HG03196 (cell line): ENCODE data around the gene AQP11.
"Not testable (repeated sequence)": the region's sequence is repeated elsewhere in the genome, so short reads cannot be mapped to it uniquely, and the experiment has no call there.

ENCODE experiments used
- ATAC-seq: cut with Tn5 transposase; IDR thresholded peaks from one replicate; pipeline ENCODE4 v1.9.1; 2021; ENCODE audit not compliant: unreplicated experiment

Gene AQP11

DNA sequence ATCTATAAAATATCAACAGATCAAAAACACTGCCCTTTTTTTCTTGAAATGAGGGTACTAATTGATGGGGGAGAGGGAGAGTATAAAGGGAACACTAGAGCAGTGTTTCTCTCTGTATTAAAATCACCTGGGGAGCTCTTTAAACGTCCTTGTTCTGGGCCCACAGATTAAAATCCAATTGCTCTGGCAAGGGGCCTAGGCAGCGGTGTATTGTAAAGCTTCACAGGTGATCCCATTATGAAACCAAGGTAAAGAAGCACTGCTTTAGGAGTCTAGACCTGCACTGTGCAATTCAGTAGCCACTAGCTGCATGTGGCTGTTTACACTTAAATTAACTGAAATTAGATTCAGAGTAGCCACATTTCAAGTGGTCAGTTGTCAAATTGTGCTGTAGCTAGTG, 3.0 kb downstream of the AQP11 start:
- ATAC-seq: no peak

- no peak for ATAC-seq
These were observed 4.1 kb downstream of the AQP11 start for GRCh38 chr11:77593883-77594282.

DNA sequence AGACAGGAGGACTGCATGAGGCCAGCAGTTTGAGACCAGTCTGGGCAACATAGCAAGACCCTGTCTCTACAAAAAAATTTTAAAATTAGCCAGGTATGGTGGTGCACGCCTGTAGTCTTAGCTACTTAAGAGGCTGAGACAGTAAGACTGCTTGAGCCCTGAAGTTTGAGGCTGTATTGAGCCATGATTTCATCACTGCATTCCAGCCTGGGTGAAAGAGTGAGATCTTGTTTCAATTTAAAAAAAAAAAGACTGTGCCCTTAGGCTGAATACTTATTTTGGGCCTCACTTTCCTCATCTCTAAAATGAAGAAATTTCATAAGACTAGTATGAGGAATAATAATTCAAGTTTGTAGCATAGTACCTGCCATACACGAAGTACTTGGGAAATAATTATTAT, 6.9 kb downstream of the AQP11 start:
- ATAC-seq: no peak

DNA sequence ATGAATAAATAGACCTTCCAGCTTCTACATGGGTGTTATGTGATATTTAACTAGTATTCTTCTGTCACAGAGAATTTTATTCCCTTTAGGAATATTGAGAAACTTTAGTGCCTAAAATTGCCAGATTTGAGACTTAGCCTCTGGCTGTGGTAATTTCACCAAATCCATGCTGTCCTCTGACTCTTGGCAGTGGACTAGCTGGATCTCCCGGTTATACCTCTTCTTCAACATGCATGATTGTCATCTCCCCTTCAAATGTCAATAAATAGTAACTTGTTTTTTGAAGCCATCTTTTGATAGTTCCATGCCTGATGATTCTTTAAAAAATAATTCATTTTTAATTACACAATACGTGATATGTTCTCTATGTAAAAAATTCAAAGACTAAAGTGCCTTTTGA, 8.4 kb downstream of the AQP11 start:
- no peak for ATAC-seq

DNA sequence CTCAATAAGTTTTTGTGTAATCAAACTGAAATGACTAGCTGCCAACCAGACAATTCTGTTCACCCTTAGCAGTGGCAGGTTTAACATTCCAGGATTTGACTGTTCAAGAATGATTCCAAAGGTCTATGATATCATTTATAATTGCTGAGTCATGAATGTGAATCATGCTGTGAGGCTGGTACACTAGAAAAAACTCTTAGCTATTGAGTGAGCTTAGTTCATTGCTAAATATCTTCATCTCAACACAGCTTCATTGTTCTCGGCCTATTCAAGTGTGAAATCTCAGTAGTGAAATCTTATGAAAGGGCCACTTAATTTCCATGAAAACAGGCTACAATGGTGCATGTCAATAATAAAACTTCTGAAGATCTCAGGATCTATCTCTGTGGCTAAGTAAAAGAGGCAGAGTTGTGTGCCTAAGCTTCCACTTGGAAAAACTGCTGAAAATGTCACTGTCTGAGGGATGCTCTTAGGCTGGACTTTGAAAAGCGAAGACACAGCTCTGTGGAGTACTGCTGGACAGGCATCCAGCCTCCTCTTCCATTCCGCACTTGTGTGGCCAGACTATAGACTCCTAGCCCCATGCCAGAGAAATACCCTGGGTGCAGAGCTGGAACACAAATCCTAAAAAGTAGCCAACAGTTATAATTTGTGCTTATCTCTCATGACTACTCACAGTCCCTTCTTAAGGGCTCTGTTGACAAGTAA, 12.8 kb downstream of the AQP11 start:
- no peak for ATAC-seq

DNA sequence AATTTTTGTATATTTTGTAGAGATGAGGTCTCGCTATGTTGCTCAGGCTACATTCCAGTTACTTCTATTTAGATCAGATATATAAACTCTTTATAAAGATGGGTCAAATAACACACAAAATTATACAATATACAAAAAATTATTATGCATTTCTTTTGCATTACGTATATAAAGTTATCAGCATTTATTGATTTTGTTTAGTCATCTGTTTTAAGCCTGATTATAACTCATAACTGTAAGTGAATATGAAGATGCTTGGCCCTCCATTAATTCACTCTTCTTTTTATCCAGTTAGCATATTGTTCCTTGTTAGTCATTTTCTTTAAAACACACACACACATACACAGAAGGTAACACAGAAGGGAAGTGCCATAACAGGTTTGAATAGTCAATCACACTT, 14.5 kb downstream of the AQP11 start:
- no peak for ATAC-seq

- no peak for ATAC-seq
These were observed 19.5 kb downstream of the AQP11 start for GRCh38 chr11:77609234-77609633.

- no peak for ATAC-seq
These were observed 22.2 kb downstream of the AQP11 start for GRCh38 chr11:77611921-77612320.

- no peak for ATAC-seq
These were observed 28.1 kb downstream of the AQP11 start for GRCh38 chr11:77617892-77618291.

DNA sequence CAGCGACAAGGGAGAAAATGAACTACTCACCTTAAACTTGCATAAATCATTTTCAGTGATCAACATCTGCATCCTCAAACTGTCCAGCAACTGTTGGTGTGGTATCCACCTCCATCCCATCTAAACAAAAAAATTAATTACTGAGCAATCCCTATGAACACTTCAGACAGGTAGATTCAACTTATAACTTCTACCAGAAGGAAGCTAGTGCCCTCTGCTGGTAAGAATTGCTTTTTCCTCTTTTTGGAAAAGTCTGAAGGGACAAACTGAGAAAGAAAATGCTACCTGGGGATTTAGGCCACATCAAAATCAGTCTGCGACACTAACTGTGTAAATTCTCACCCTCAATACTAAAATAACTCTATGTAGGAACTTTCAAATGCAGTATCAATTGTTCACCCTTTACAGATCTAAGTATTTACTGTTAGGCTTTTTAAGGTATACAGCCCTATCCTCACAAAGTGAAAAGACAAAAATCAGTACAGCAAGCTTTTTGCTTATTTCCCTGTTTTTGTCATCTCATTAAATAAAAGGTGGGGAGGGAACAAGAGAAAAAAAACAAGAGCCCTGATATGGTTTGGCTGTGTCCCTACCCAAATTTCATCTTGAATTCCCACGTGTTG, 29.9 kb downstream of the AQP11 start:
- no peak for ATAC-seq

DNA sequence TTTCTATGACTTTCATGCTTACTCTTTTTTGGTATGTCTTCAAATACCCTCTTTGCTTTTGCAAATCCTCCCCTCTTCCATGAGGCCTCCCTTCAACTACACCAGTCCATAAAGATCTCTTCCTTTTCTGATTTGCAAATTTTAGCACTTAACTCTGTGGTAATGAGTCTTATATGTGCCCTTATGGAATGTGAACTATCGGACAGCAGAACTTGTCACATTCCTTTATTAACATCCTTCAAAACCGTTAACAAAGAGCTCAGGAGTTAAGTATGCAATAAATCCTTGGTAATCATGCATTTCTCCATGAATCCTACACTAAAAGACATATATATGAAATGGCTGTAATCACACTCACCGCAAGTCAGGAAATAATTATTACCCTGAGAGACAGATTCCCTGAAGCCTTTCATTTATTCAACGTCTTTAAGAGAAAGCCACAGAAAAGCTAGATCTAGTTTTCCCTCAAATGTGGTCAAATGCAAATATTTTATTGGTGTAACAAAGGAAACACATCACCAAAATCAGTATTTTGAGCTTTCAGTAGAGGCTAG, 40.5 kb downstream of the AQP11 start:
- ATAC-seq: no peak

- ATAC-seq: not testable (repeated sequence)
These were observed 44.2 kb downstream of the AQP11 start for GRCh38 chr11:77633926-77634325.

- ATAC-seq: no peak
These were observed 47.1 kb downstream of the AQP11 start for GRCh38 chr11:77636731-77637344.

GRCh38 chr11:77637345-77638165, 47.8 kb downstream of the AQP11 start, which contains the start of gene CLNS1A:
CLNS1A (minus strand) TSS chr11:77637794; CDS start chr11:77637714, 80 bp downstream.
- peak; percentile 95 for ATAC-seq

GRCh38 chr11:77642228-77642627, 52.5 kb downstream of the AQP11 start:
- ATAC-seq: no peak

GRCh38 chr11:77644887-77645286, 55.1 kb downstream of the AQP11 start:
- no peak for ATAC-seq

GRCh38 chr11:77647654-77648305, 58.0 kb downstream of the AQP11 start:
- ATAC-seq: no peak

- ATAC-seq: no peak
These were observed 60.4 kb downstream of the AQP11 start for GRCh38 chr11:77650123-77650522.

GRCh38 chr11:77654770-77655434, 65.1 kb downstream of the AQP11 start:
- ATAC-seq: no peak

DNA sequence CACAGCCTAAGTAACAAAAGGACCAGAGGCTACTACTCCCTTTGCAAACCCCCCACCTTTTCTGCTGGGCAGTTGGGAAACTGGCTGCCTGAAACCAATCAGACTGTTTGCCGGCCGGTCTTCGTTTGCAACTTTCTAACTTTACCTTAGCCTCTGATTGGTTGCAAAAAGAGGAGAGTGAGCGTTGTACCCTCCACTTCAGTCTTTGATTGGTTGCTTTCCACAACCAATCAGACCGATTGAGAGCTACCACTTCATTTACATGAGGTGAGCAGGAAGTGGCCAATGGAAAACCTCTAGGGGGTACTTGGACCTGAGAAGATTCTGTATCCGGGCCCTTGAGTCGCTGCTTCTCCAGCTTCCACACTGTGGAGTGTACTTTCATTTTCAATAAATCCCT, 66.6 kb downstream of the AQP11 start:
- ATAC-seq: no peak
